ENCODE results near the gene ACKR3. TPM values are rescaled to one million over a fixed set of nuclear protein-coding genes. Genes with fewer than 3 reads are reported as not detected.

Gene ACKR3
- total RNA-seq, 1 donor from 2014 or later = 12.2 TPM

- no peak for DNase-seq
These were observed 62.2 kb downstream of the ACKR3 start for GRCh38 chr2:236631856-236632291.

Data from tongue (tissue), 2 donors.